SU-DHL-6 (cell line): ENCODE data around the gene ST6GAL1.

Experiments
- EZH2phosphoT487 ChIP-seq: fragments of 200-600 bp; sonication (generic), shearing (Covaris generic); conservative IDR thresholded peaks from 2 replicates; pipeline ENCODE4 v1.6.1; 2018; ENCODE audit warnings: mild to moderate bottlenecking, antibody characterized with exemption, low read length, moderate library complexity, mixed read lengths
- TF ChIP-seq, protein P1 (sequence below): fragments of 200-600 bp; sonication (generic); IDR thresholded peaks from one replicate; pipeline ENCODE4 v1.5.1; 2017; ENCODE audit warnings: antibody characterized with exemption, mild to moderate bottlenecking, low read length, moderate library complexity; ENCODE audit not compliant: insufficient read depth, poor library complexity, severe bottlenecking

DNA sequence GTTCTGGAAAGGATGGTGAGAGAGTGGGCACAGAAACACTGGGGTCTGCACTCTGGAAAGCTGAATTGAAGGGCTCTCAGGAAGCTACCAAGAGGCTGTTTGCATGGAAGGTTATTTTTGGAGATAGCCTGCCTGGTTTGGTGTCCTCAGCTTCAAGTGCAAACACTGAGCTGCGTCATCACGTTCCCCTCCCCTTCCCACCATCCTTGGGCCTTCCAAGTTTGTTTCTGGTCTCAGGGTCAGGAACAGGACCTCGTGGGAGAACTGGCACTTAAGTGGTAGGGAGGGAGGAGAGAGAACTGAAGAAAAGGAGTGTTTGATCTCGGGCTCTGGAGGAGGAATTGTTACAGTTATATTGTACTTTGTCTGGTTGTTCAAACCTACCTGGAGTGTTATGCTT, 10.6 kb downstream of the ST6GAL1 start:
- TF ChIP-seq, protein P1, sequence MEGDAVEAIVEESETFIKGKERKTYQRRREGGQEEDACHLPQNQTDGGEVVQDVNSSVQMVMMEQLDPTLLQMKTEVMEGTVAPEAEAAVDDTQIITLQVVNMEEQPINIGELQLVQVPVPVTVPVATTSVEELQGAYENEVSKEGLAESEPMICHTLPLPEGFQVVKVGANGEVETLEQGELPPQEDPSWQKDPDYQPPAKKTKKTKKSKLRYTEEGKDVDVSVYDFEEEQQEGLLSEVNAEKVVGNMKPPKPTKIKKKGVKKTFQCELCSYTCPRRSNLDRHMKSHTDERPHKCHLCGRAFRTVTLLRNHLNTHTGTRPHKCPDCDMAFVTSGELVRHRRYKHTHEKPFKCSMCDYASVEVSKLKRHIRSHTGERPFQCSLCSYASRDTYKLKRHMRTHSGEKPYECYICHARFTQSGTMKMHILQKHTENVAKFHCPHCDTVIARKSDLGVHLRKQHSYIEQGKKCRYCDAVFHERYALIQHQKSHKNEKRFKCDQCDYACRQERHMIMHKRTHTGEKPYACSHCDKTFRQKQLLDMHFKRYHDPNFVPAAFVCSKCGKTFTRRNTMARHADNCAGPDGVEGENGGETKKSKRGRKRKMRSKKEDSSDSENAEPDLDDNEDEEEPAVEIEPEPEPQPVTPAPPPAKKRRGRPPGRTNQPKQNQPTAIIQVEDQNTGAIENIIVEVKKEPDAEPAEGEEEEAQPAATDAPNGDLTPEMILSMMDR, result no peak
- no peak for TF ChIP-seq EZH2phosphoT487
